ENCODE data around the gene SLC2A9.
"Not testable (repeated sequence)": the region's sequence is repeated elsewhere in the genome, so short reads cannot be mapped to it uniquely, and the experiment has no call there.

Gene SLC2A9

GRCh38 chr4:9808077-9808476, 213.2 kb downstream of the SLC2A9 start:
- DNase-seq, result no peak

- no peak for DNase-seq
Observed at GRCh38 chr4:9804918-9805317, 216.4 kb downstream of the SLC2A9 start.

DNA sequence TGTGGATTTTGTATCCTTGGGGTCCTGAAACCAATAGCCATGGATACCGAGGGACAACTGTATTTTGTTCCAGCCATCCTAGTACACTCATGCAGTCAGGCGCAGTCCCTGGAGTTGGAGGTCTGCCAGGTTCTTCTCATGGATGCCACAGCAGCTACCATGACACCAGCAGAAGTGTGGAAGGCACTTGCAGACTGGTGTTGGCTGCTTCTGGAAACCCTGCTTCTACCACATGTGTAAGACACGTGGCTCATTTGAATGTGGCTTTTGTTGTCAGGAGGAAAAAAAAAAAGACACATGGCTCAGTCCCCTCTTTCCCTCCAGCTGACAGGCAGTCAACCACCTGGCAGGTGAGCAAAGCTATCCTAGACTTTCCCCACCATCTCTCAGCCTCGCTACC, 220.4 kb downstream of the SLC2A9 start:
- DNase-seq, result peak; percentile 82

GRCh38 chr4:9796641-9797040, 224.7 kb downstream of the SLC2A9 start:
- not testable (repeated sequence) for DNase-seq

GRCh38 chr4:9792381-9792780, 228.9 kb downstream of the SLC2A9 start:
- DNase-seq, result no peak

DNA sequence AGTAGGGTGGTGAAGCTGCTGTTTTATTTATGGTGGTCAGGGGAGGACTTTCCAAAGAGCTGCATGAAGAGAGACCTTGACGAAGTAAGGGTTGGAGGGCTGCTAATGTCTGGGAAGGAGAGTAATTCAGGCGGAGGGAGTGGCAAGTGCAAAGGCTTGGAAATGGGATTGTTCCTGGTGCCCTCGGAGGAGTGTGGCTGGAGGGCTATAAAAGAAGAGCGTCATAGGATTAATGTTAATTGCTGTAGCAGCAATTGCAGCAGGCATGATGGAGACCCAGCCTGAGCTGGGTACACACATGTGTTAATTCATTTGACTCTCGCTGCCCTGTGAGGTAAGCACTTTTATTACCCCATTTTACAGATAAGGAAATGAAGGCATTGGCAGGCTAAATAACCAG, 235.4 kb downstream of the SLC2A9 start:
- DNase-seq, result not testable (repeated sequence)

DNA sequence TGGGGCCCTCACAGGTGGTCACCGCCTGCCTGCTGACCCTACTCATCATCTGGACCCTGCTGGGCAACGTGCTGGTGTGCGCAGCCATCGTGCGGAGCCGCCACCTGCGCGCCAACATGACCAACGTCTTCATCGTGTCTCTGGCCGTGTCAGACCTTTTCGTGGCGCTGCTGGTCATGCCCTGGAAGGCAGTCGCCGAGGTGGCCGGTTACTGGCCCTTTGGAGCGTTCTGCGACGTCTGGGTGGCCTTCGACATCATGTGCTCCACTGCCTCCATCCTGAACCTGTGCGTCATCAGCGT, 239.2 kb downstream of the SLC2A9 start:
- DNase-seq, result no peak

DNA sequence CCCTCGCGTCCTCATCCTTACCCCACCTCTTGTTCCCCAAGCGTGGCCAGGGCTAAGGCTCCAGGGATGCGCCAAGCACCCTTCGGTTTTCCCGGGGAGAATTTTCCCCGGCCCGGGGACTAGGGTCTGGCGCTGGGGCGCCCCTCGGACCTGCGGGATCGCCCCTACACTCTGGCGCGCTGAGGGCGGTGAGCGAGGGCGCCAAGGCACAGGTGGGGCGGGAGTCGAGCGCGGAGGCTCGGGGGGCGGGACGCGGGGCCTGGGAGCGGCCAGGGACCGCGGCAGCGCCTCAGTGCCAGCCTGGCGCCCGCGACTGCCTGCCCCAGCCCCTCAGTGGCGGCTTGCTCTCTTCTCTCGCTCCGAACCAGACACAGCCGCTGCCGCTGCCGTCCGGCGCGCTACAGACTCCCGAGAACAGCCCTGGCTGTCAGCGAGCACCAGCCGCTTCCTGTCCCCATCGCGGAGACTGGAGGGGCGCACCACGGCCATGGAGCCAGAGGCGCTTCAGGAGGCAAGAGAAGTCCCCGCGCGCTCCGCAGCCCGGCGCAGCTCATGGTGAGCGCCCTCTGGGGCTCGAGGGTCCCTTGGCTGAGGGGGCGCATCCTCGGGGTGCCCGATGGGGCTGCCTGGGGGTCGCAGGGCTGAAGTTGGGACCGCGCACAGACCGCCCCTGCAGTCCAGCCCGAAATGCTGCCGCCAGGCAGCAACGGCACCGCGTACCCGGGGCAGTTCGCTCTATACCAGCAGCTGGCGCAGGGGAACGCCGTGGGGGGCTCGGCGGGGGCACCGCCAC, 239.8 kb downstream of the SLC2A9 start, which contains the start of gene DRD5:
TSS of gene DRD5 (plus strand) at position 292 of the 793 bp plus-strand sequence. CDS start at position 688, 396 bp downstream.
- DNase-seq, result no peak

Data from NCI-H345 (cell line).